ENCODE measurements around the gene SCFD2. TPM values are rescaled to one million over a fixed set of nuclear protein-coding genes. Genes with fewer than 3 reads are reported as not detected.
A peak's percentile ranks its signal among the peaks of the same experiment; 100 is the strongest.

The SCFD2 gene
- total and polyA plus RNA-seq, 2 experiments from 2014 or later, result 13.2 to 15.9 TPM

GRCh38 chr4:53366301-53366716, 448 bp upstream of the SCFD2 start:
- Histone ChIP-seq H3K9me3 (ENCODE audit: low read depth) (no peaks in the 10 kb centered on the region), H3K27me3 (peaks cover 41% of the 10 kb centered on the region), H3K4me3 (peak overlapping the region; percentile 60), H3K4me1 (ENCODE audit: low read depth) (no peaks in the 10 kb centered on the region), H3K27ac (no peak overlapping the region), H3K36me3 (no peaks in the 10 kb centered on the region)
- DNase-seq (ENCODE audit: low read depth in 1 of 2, low spot score in 1 of 2), result no peak
- TF ChIP-seq CTCF (IDR thresholded peaks at IDR 0.05; ENCODE audit: low read depth, low read length), result no peak

- TF ChIP-seq CTCF (IDR thresholded peaks at IDR 0.05; ENCODE audit: low read depth, low read length), result no peak
- DNase-seq (ENCODE audit: low read depth in 1 of 2, low spot score in 1 of 2), result peak; percentile 14 to 31
- H3K36me3 ChIP-seq, result no peaks in the 10 kb centered on the region
- no peaks in the 10 kb centered on the region for H3K9me3 ChIP-seq (ENCODE audit: low read depth)
- H3K27me3 ChIP-seq, result peaks cover 31% of the 10 kb centered on the region
- H3K4me3 ChIP-seq, result peak overlapping the region; percentile 60
- no peaks in the 10 kb centered on the region for H3K4me1 ChIP-seq (ENCODE audit: low read depth)
- no peak overlapping the region for H3K27ac ChIP-seq
Measured at GRCh38 chr4:53365121-53365485, 758 bp downstream of the SCFD2 start.

GRCh38 chr4:53364624-53365023, 1.2 kb downstream of the SCFD2 start:
- H3K27ac ChIP-seq, result no peak overlapping the region
- DNase-seq (ENCODE audit: low read depth in 1 of 2, low spot score in 1 of 2), result no peak
- no peak for TF ChIP-seq CTCF (IDR thresholded peaks at IDR 0.05; ENCODE audit: low read depth, low read length)
- peak overlapping the region; percentile 60 for H3K4me3 ChIP-seq
- no peaks in the 10 kb centered on the region for H3K9me3 ChIP-seq (ENCODE audit: low read depth)
- no peaks in the 10 kb centered on the region for H3K4me1 ChIP-seq (ENCODE audit: low read depth)
- H3K27me3 ChIP-seq, result peaks cover 26% of the 10 kb centered on the region
- H3K36me3 ChIP-seq, result no peaks in the 10 kb centered on the region

GRCh38 chr4:53362093-53362492, 3.8 kb downstream of the SCFD2 start:
- no peak overlapping the region for H3K27ac ChIP-seq
- no peaks in the 10 kb centered on the region for H3K9me3 ChIP-seq (ENCODE audit: low read depth)
- peaks cover under 1% of the 10 kb centered on the region for H3K27me3 ChIP-seq
- no peaks in the 10 kb centered on the region for H3K4me1 ChIP-seq (ENCODE audit: low read depth)
- H3K36me3 ChIP-seq, result no peaks in the 10 kb centered on the region
- no peak for DNase-seq (ENCODE audit: low read depth in 1 of 2, low spot score in 1 of 2)
- TF ChIP-seq CTCF (IDR thresholded peaks at IDR 0.05; ENCODE audit: low read depth, low read length), result no peak
- H3K4me3 ChIP-seq, result no peak overlapping the region

GRCh38 chr4:53361451-53361850, 4.4 kb downstream of the SCFD2 start:
- TF ChIP-seq CTCF (IDR thresholded peaks at IDR 0.05; ENCODE audit: low read depth, low read length), result no peak
- H3K9me3 ChIP-seq (ENCODE audit: low read depth), result no peaks in the 10 kb centered on the region
- DNase-seq (ENCODE audit: low read depth in 1 of 2, low spot score in 1 of 2), result peak in 1 of 2 donors; percentile 21
- H3K36me3 ChIP-seq, result no peaks in the 10 kb centered on the region
- no peak overlapping the region for H3K27ac ChIP-seq
- H3K4me1 ChIP-seq (ENCODE audit: low read depth), result no peaks in the 10 kb centered on the region
- H3K27me3 ChIP-seq, result no peaks in the 10 kb centered on the region
- H3K4me3 ChIP-seq, result no peak overlapping the region

Measured in cardiac muscle cell (in vitro differentiated cells and primary cell).